ENCODE data around the gene AP2B1.

Gene AP2B1

DNA sequence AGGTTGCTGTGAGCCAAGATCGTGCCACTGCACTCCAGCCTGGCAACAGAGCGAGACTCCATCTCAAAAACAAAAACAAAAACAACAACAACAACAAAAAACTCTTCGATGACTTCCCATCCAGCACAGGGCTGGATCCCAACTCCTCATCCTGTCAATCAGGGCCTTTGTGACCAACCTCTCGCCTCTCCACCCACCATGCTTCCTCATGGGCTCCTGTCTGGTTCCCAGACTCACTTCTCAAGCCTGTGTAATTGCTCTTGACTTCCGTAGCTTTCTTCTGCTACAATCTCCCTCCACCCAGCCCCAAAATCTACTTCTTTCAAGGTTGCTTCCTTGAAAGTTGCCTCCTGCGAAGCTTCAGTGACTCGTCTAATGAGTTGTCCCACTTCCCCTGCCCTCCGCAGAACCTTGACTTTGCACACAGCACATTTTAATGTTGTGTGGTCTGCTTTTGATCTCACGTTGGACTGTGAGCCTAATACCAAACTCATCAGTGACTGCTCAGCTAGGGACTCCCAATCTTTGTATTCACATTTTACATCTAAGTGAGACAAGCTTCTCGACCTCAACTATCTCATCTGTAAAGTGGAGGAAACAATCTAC, 143.4 kb downstream of the AP2B1 start:
- no peak for DNase-seq (ENCODE audit: low read depth)

DNA sequence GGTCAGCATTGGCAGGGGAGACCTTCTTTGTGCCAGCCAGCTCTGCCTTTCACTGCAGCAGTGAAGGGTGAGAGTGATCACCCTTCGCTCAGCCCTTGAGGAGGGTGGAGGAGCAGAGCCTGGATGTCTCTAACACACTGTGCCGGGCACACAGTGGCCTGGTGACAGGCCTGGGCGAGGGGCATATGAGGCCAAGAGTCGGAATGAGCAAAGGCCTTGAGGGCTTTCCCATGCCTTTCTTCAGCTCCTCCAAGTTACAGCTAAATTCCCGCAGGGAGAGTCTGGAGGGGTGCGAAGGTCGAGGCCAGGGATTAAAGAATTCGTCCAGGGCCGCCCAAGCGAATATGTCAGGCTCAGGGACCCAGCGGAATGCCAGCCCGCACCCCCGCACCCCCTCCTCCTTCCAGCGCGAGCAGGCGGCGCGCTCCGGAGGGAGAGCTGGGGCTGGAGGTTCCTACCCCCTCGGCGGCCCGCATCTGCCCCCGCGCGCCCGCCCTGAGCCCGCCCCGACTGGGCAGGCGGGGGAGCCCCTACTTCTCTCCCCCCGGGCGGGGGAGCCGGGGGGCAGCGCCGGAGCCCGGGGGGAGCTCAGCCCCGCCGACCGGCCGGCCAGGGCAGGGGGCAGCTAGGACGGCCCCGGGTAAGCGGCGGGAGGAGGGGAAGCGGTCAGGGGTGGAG, 144.3 kb downstream of the AP2B1 start, which contains the start of gene RASL10B:
Gene RASL10B (plus strand): TSS at position 401 of the 678 bp plus-strand sequence. CDS start 3,546 bp downstream, outside the sequence.
- no peak for DNase-seq (ENCODE audit: low read depth)

DNA sequence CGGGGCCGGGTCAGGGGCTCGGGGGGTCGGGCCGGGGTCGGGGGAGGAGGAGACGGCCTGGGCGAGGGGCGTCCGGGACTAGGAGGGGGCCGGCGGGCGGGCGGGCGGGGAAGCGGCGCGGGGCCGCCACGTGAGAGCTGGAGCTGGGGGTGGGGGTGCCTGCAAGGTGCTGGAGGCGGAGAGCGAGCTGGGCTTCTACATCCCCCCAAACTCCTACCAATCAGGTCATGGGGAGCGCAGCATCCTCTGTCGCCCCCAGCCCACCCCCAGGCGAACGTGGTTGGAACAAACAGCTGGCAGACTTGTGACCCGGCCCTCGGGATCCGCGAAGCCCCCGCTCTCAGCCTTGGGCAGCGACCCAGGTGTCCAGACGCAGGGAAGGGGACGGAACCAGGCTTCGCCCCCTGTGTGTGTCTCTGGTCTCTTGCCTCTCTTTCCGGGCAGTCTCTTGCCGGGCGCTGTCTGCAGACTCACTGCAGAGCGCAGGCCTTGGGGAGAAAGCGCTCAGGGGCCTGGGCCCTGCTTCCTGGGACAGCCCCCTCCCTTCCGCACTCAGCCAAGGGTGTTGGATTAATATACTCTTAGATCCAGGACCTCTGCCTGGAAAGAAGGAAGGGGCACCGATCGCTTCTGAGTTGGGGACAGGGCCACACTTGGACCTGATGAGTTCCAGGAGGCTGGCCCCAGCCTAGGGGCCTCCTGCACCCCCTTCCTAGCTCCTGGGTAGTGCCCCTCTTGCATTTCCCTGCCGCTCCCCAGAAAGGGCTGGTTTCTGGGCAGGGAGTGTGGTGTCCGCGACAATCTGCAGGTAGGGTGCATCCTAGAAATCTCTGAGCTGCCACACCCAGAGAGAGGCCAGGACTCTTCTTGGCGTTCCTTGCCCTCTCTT, 145.0 kb downstream of the AP2B1 start:
- no peak for DNase-seq (ENCODE audit: low read depth)

- DNase-seq (ENCODE audit: low read depth) = no peak
These were observed 145.6 kb downstream of the AP2B1 start for GRCh38 chr17:35732806-35733136.

DNA sequence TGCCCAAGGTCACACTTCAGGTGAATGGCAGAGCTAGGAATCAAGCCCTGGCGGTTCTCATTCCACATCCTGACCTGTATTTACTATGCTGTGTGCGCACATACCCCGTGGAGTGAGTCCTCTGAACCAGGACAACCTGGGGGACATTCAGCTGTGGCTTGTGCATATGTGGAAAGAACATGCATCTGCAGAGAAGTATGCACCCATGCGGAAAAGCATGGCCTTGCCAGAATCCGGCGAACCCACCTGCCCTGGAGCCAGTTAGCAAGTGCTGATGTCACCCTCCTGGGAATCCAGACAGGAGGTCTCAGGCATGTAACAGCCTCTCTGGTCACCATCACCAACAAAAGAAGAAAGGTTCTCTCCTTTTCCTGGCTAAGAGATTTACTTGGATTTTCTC, 146.2 kb downstream of the AP2B1 start:
- DNase-seq (ENCODE audit: low read depth) = no peak

- DNase-seq (ENCODE audit: low read depth) = no peak
These were observed 147.3 kb downstream of the AP2B1 start for GRCh38 chr17:35734396-35734795.

DNA sequence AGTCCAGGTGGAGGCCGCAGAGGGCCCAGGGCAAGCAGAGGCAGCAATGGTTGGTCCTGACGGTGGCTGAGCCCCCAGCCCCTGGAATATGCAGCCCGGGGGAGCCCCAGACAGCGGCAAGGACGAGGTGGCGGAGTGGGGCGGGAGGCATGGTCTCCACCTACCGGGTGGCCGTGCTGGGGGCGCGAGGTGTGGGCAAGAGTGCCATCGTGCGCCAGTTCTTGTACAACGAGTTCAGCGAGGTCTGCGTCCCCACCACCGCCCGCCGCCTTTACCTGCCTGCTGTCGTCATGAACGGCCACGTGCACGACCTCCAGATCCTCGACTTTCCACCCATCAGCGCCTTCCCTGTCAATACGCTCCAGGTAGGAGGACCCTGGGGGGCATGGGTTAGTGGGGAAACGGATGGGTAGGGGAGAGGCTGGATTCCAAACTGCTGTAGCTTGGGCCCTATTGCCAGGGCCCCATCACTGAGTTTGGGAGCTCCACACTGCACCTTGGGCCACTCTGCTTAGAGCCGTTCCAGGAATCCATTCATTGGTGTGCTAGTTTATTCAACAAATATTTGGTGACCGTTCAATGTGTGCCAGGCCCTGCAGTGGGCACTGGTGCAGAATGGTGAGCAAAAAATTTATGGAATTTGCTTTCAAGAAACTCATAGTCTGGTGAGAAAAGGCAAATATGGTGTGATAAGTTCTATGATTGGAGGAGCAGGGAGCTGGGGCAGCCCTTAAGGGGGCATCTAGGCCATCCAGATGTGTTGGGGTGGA, 148.1 kb downstream of the AP2B1 start:
- no peak for DNase-seq (ENCODE audit: low read depth)

DNA sequence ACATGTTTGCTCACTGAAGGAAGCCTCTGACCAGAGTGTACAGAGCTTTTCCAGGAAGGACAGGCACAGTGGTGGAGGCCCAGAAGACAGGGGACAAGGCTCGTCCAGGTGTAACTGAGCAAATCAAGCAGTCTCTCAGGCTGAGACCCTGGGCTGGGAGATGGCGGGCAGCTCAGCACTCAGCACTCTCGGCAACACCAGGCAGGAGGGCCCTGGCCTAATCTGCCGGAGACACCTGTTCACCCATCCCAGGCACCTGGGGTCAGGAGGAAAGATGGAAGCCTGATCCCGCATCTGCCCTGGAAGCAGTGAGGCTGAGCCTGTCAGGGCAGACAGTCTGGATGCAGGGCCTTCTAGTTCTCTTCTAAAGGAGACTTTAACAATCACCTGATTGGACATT, 149.1 kb downstream of the AP2B1 start:
- no peak for DNase-seq (ENCODE audit: low read depth)

DNA sequence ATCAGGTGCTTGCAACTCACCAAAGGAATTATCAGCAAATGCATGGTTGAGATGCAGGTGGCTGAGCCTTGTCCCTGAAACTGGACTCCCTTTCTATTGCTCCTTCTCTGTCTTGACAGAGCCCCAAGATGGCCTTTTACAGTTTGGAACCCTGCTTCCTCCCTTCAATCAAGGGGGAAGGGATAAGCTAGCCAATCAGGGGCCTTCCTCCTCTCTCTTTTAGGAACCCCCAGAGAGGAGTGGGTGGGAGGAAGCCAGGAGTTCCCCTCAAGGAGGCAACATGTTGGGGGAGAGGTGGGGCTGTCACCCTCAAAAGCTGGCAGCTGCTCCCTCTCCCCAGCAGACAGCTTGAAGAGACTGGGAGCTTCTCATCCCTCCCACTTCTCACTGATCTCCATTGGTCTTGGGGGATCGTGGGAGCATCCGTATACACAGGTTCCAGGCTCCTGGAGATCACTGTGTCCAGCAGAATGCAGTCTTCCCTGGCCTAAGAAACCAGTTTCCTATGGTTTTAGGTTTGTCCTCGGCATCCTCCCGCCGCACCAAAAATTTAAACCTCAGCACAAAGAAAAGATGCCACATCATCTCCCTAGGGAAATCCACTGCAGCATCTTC, 151.5 kb downstream of the AP2B1 start:
- DNase-seq (ENCODE audit: low read depth) = no peak

DNA sequence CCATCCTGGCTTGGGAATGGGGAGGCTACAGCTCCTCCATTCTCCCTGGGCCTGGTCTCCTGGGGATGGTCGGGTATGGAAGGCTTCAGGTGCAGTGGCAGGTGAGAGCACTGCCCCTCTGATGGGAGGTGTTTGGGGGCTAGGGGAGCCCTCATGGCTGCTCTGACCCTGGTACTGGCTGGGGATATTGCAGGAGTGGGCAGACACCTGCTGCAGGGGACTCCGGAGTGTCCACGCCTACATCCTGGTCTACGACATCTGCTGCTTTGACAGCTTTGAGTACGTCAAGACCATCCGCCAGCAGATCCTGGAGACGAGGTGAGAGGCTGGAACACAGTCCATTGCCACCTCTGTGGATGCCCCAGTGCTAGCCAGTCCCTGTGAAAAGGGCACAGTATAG, 153.1 kb downstream of the AP2B1 start:
- DNase-seq (ENCODE audit: low read depth) = no peak

GRCh38 chr17:35740997-35741931, 154.1 kb downstream of the AP2B1 start:
- no peak for DNase-seq (ENCODE audit: low read depth)

GRCh38 chr17:35742496-35742895, 155.4 kb downstream of the AP2B1 start:
- no peak for DNase-seq (ENCODE audit: low read depth)

- no peak for DNase-seq (ENCODE audit: low read depth)
These were observed 155.9 kb downstream of the AP2B1 start for GRCh38 chr17:35742896-35743477.

GRCh38 chr17:35743626-35744328, 156.7 kb downstream of the AP2B1 start:
- no peak for DNase-seq (ENCODE audit: low read depth)

GRCh38 chr17:35744830-35745229, 157.7 kb downstream of the AP2B1 start:
- no peak for DNase-seq (ENCODE audit: low read depth)

DNA sequence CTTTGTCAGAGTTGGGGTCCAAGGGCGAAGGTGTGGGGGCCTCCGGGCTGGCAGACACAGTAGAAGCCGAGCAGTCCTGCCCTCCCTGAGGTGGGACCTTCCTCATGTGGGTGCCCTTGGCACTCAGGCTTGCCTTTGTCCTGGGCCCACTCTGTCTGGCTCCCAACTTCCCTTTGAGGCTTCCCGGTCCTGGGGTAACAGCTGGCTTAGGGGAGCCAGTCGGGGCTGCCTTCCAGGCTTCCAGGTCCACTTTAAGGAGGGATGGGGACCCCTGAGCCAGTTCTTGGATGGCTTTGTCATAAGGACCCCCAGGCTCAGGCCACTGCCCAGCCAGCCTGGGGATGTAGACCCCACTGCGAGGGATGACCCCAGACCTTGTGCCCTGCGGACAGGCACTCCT, 158.1 kb downstream of the AP2B1 start:
- DNase-seq (ENCODE audit: low read depth) = no peak

- DNase-seq (ENCODE audit: low read depth) = no peak
These were observed 158.7 kb downstream of the AP2B1 start for GRCh38 chr17:35745749-35746320.

DNA sequence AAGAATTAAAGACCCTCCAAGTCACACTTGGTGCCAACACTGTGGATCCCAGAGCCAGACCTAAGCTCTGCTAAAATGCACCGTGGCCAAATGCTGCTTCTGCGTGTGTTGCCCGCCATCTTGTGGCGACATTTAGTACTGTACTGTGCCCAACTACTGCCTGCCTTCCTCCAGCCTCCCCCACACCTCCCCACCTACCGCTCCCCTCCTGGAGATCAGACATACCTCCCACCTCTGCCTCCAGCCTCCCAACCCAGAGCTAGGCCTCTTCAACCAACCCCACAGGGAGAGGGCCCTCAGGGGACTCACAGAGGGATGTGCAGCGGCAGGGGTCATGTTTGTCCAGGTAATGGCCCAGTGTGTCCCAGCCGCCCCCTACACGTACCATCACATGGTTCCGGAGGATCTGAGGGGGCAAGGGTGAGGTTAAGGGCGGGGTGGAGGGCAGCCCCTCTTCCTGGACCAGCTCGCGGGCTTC, 160.5 kb downstream of the AP2B1 start:
- peak; percentile 47 for DNase-seq (ENCODE audit: low read depth)

GRCh38 chr17:35748341-35748841, 161.3 kb downstream of the AP2B1 start:
- no peak for DNase-seq (ENCODE audit: low read depth)
